ENCODE results near the gene CAV2.

The CAV2 gene

GRCh38 chr7:116509982-116510579 is 10.5 kb downstream of the CAV2 start:
- Histone ChIP-seq H3K79me2 (ENCODE audit: low read length) (no peaks in the 10 kb centered on the region), H4K20me1 (ENCODE audit: insufficient read depth, low read length) (no peaks in the 10 kb centered on the region), H3K4me2 (ENCODE audit: low read depth, low read length) (no peak overlapping the region), H3K9me3 (replicated peaks; ENCODE audit: insufficient read depth, low read length) (no peaks in the 10 kb centered on the region), H3K36me3 (replicated peaks; ENCODE audit: insufficient read depth, low read length) (no peaks in the 10 kb centered on the region; the same call in none of the 2 replicates), H3K4me3 (ENCODE audit: low read length) (no peak overlapping the region), H2AFZ (ENCODE audit: low read length) (no peak overlapping the region), H3K27ac (ENCODE audit: low read length) (no peak overlapping the region), H3F3A (ENCODE audit: insufficient read depth, low read length) (peaks cover 27% of the 10 kb centered on the region), H3K27me3 (replicated peaks; ENCODE audit: insufficient read depth, low read length) (no peaks in the 10 kb centered on the region), H3K9me2 (replicated peaks; ENCODE audit: insufficient read depth, low read length) (no peaks in the 10 kb centered on the region), H3K4me1 (ENCODE audit: low read length) (peaks cover 19% of the 10 kb centered on the region), H3K9ac (ENCODE audit: low read length) (no peak overlapping the region)
- DNase-seq, result no peak
- no peak for TF ChIP-seq CTCF (IDR thresholded peaks at IDR 0.05; ENCODE audit: low read length)
- no peak for TF ChIP-seq EZH2 (optimal IDR thresholded peaks at IDR 0.05; ENCODE audit: low read depth, low read length)
- TF ChIP-seq EZH2phosphoT487 (IDR thresholded peaks at IDR 0.05; ENCODE audit: low read length), result no peak

GRCh38 chr7:116510795-116511194 is 11.3 kb downstream of the CAV2 start:
- Histone ChIP-seq H3K9ac (ENCODE audit: low read length) (peak overlapping the region; percentile 57), H3K4me2 (ENCODE audit: low read depth, low read length) (peak overlapping the region; percentile 74; the same call in 1 of the 2 replicates), H3K27ac (ENCODE audit: low read length) (peak overlapping the region; percentile 79), H3K4me1 (ENCODE audit: low read length) (peaks cover 19% of the 10 kb centered on the region), H3K9me3 (replicated peaks; ENCODE audit: insufficient read depth, low read length) (no peaks in the 10 kb centered on the region), H4K20me1 (ENCODE audit: insufficient read depth, low read length) (no peaks in the 10 kb centered on the region), H3K79me2 (ENCODE audit: low read length) (no peaks in the 10 kb centered on the region), H3K27me3 (replicated peaks; ENCODE audit: insufficient read depth, low read length) (no peaks in the 10 kb centered on the region), H2AFZ (ENCODE audit: low read length) (0 out of 2 replicates have a peak overlapping the region, but pooled peaks have one; percentile 69), H3F3A (ENCODE audit: insufficient read depth, low read length) (peaks cover 27% of the 10 kb centered on the region), H3K4me3 (ENCODE audit: low read length) (no peak overlapping the region), H3K36me3 (replicated peaks; ENCODE audit: insufficient read depth, low read length) (no peaks in the 10 kb centered on the region), H3K9me2 (replicated peaks; ENCODE audit: insufficient read depth, low read length) (no peaks in the 10 kb centered on the region)
- DNase-seq, result no peak
- TF ChIP-seq CTCF (IDR thresholded peaks at IDR 0.05; ENCODE audit: low read length) (no peak), EZH2 (optimal IDR thresholded peaks at IDR 0.05; ENCODE audit: low read depth, low read length) (no peak), EZH2phosphoT487 (IDR thresholded peaks at IDR 0.05; ENCODE audit: low read length) (no peak)

- peak overlapping the region; percentile 57 for H3K9ac ChIP-seq (ENCODE audit: low read length)
- DNase-seq, result peak; percentile 96
Observed at GRCh38 chr7:116511552-116512519, 12.3 kb downstream of the CAV2 start.

More at GRCh38 chr7:116511552-116512519, 12.3 kb downstream of the CAV2 start:
- TF ChIP-seq EZH2phosphoT487 (IDR thresholded peaks at IDR 0.05; ENCODE audit: low read length) (no peak), CTCF (IDR thresholded peaks at IDR 0.05; ENCODE audit: low read length) (no peak), EZH2 (optimal IDR thresholded peaks at IDR 0.05; ENCODE audit: low read depth, low read length) (no peak)
- peak overlapping the region; percentile 79 for H3K27ac ChIP-seq (ENCODE audit: low read length)
- H2AFZ ChIP-seq (ENCODE audit: low read length), result peak overlapping the region; percentile 69
- no peaks in the 10 kb centered on the region for H3K9me3 ChIP-seq (replicated peaks; ENCODE audit: insufficient read depth, low read length)
- no peaks in the 10 kb centered on the region for H4K20me1 ChIP-seq (ENCODE audit: insufficient read depth, low read length)
- H3K4me2 ChIP-seq (ENCODE audit: low read depth, low read length), result peak overlapping the region; percentile 74
- peaks cover 27% of the 10 kb centered on the region for H3F3A ChIP-seq (ENCODE audit: insufficient read depth, low read length)
- H3K27me3 ChIP-seq (replicated peaks; ENCODE audit: insufficient read depth, low read length), result no peaks in the 10 kb centered on the region
- no peaks in the 10 kb centered on the region for H3K9me2 ChIP-seq (replicated peaks; ENCODE audit: insufficient read depth, low read length)
- no peaks in the 10 kb centered on the region for H3K36me3 ChIP-seq (replicated peaks; ENCODE audit: insufficient read depth, low read length)
- peak overlapping the region; percentile 62 for H3K4me3 ChIP-seq (ENCODE audit: low read length)
- H3K79me2 ChIP-seq (ENCODE audit: low read length), result no peaks in the 10 kb centered on the region
- H3K4me1 ChIP-seq (ENCODE audit: low read length), result peaks cover 19% of the 10 kb centered on the region
